IgD-negative memory B cell (primary cell): ENCODE results near the gene BAHCC1. TPM values are rescaled to one million over a fixed set of nuclear protein-coding genes. Genes with fewer than 3 reads are reported as not detected.
"Not testable (repeated sequence)": the region's sequence is repeated elsewhere in the genome, so short reads cannot be mapped to it uniquely, and the experiment has no call there.

Experiments
- H3K27ac Mint-ChIP-seq, 3 donors: one replicate each; pipeline ENCODE4 v1.8.0; 2020 to 2022; ENCODE audit warnings: mild to moderate bottlenecking in 3 of 3, mixed read lengths in 3 of 3, moderate library complexity in 1 of 3
- H3K27me3 Mint-ChIP-seq: one replicate; pipeline ENCODE4 v1.8.0; 2021; ENCODE audit warnings: mixed read lengths
- H3K36me3 Mint-ChIP-seq: one replicate; pipeline ENCODE4 v1.8.0; 2020; ENCODE audit warnings: mild to moderate bottlenecking, mixed read lengths
- H3K4me1 Mint-ChIP-seq, 3 donors: one replicate each; pipeline ENCODE4 v1.8.0; 2020 to 2022; ENCODE audit warnings: mixed read lengths in 3 of 3, mild to moderate bottlenecking in 1 of 3
- H3K4me3 Mint-ChIP-seq, 4 donors: one replicate each; pipeline ENCODE4 v1.8.0; 2020 to 2022; ENCODE audit warnings: mild to moderate bottlenecking in 4 of 4, mixed read lengths in 4 of 4, moderate library complexity in 3 of 4
- H3K9me3 Mint-ChIP-seq, 3 donors: one replicate each; pipeline ENCODE4 v1.8.0; 2020 to 2021; ENCODE audit warnings: mixed read lengths in 3 of 3, mild to moderate bottlenecking in 1 of 3
- polyA plus RNA-seq: library from polyadenylated mRNA; unstranded; fragments of 300-500 nt; fragmentation: Illumina TruSeq; gene quantifications from one replicate; pipeline ENCODE4 v1.2.3, GENCODE V29; 2021

Gene BAHCC1
- polyA plus RNA-seq, 1 donor from 2014 or later: not detected

- H3K27ac Mint-ChIP-seq: no peak overlapping the region
- H3K27me3 Mint-ChIP-seq: peaks cover 2% of the 10 kb centered on the region
- peak overlapping the region in 1 of 4 donors; percentile 17 for H3K4me3 Mint-ChIP-seq
- H3K9me3 Mint-ChIP-seq: peaks cover 0 to 4% (median 0%) of the 10 kb centered on the region in 3 donors
- no peaks in the 10 kb centered on the region for H3K36me3 Mint-ChIP-seq
- H3K4me1 Mint-ChIP-seq: no peaks in the 10 kb centered on the region
Observed at GRCh38 chr17:81417879-81418709, 22.8 kb downstream of the BAHCC1 start.

GRCh38 chr17:81418710-81419318 lies 23.6 kb downstream of the BAHCC1 start:
- H3K4me1 Mint-ChIP-seq: no peaks in the 10 kb centered on the region
- H3K9me3 Mint-ChIP-seq: peaks cover 0 to 4% (median 0%) of the 10 kb centered on the region in 3 donors
- H3K36me3 Mint-ChIP-seq: no peaks in the 10 kb centered on the region
- no peaks in the 10 kb centered on the region for H3K27me3 Mint-ChIP-seq
- no peak overlapping the region for H3K27ac Mint-ChIP-seq
- H3K4me3 Mint-ChIP-seq: no peak overlapping the region

- Mint-ChIP-seq H3K36me3 (no peaks in the 10 kb centered on the region), H3K4me1 (no peaks in the 10 kb centered on the region), H3K27ac (no peak overlapping the region), H3K9me3 (peaks cover 0 to 4% (median 0%) of the 10 kb centered on the region in 3 donors), H3K4me3 (no peak overlapping the region), H3K27me3 (no peaks in the 10 kb centered on the region)
Observed at GRCh38 chr17:81419319-81419885, 24.1 kb downstream of the BAHCC1 start.

DNA sequence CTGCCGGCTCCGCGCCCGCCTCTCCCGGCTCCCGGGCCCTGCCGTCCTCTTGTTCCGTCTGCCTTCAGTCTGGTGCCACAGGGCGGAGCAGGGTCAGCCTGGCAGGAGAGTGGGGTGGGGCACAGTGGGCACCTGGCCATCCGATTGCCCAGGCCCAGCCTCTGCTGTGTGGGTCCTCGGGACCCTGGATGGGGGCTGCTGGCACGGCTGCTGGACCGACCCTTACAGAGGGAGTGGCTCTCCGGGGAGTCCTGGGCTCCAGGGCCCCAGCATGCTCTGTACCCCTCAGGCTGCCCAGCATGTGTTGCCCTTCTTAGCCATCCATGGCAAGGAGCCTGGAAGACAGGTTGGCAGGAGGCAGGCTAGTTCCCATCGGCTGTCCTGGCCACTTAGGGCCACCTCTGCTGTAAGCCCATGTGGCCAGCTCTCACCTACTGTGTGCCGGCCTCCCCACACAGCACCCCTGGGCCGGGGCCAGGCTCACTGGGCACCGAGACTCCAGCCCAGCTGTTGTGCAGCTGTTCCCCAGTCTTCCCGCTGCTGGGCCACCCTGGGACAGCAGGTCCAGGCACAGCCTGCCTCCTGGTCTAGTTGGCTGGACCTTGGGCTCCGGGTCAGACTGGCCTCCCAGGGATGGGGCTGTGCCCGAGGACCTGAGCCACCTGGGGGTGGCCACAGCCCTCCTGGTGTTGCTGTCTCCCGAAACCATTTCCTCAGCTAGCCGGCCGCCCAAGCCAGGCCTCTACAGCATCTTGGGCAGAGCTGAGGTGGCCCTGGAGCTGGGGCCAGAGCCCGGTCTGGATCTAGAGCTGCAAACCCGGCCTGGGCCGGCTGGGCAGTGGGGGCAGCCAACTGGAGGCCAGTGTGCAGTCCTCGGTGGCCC lies 24.9 kb downstream of the BAHCC1 start:
- Mint-ChIP-seq H3K4me1 (no peaks in the 10 kb centered on the region), H3K9me3 (peaks cover 0 to 4% (median 0%) of the 10 kb centered on the region in 3 donors), H3K36me3 (no peaks in the 10 kb centered on the region), H3K27me3 (no peaks in the 10 kb centered on the region), H3K4me3 (no peak overlapping the region), H3K27ac (no peak overlapping the region)

DNA sequence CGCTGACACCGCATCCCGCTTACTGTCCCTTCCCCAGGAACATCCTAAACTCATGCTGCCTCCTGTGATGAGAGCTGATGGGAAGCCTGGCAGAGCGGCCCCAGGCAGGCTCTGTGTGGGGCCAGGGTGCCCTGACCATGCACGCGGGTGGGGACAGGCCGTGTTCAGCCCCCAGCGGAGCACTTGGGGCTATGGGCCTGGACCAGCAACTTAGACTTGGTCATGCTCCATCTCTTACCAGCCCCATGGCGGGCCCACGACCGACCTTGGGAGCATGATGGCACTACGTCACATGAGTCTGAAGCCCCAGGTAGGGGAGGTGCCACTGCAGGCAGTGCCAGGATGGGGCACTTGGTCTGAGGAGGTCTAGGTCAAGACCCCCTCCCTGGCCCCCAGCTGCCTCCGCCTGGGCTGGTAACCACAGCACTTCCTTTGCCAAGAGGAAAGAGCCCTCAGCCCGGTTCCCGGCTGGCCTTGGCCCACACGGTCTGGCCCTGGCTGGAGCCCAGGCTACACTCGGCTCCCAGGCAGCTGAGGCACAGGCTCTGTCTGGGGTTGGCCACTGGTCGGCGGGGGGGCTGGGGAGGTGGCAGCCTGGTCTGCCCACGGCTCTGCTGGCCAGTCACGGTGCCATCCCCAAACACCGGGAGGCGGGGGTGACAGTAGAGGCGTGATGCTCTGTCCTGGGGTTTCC lies 25.7 kb downstream of the BAHCC1 start:
- Mint-ChIP-seq H3K27me3 (no peaks in the 10 kb centered on the region), H3K27ac (no peak overlapping the region), H3K9me3 (peaks cover 0 to 4% (median 0%) of the 10 kb centered on the region in 3 donors), H3K4me3 (no peak overlapping the region), H3K36me3 (no peaks in the 10 kb centered on the region), H3K4me1 (no peaks in the 10 kb centered on the region)

DNA sequence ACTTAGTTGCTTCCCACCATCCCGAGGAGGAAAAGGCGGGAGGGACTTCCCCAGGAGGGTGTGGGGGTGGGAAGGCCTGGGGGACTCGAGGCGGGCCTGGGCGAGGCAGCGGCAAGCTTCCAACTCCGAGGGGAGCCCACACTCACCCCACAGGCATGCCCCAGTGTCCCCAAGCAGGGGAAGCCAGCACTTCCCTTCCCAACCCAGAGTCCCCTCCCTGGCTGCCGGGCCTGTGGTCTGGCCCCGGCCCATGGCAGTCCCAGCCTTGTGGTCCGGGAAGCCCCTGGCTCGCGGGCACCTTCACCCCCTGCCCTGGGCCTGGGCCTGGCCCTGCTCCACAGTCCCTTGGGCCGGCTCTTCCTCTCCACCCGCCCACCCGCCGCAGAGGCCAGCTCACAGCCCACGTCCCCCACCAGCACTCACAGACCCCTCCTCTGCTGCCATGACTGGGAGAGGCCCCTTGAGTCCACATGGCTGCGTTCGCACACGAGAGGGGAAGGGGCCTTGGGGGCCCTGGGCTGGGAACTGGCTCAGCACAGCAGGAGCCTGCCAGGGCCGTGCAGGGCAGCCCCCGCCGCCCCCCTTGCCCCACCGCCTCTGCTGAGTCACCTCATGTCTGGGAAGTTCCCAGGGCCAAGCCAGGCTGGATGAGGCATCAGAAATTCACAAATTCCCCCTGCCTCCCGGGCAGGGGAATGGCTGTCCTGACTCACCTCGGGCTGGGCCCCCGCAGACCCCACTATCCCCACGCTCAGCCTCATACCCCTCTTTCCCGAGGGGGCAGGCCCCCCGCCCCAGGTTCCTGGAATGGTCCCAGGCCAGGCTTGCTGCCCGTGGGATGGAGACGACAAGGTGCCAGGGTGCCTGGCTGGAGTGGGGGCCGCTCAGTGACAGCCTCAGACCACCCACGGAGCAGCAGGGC lies 27.8 kb downstream of the BAHCC1 start:
- Mint-ChIP-seq H3K9me3 (no peaks in the 10 kb centered on the region), H3K27me3 (peaks cover 5% of the 10 kb centered on the region), H3K27ac (no peak overlapping the region)

GRCh38 chr17:81423698-81424071 lies 28.4 kb downstream of the BAHCC1 start:
- H3K9me3 Mint-ChIP-seq: no peaks in the 10 kb centered on the region
- peaks cover 5% of the 10 kb centered on the region for H3K27me3 Mint-ChIP-seq
- no peak overlapping the region for H3K27ac Mint-ChIP-seq
- H3K4me3 Mint-ChIP-seq: no peak overlapping the region
- H3K4me1 Mint-ChIP-seq: peaks cover 0 to 3% (median 0%) of the 10 kb centered on the region in 3 donors
- H3K36me3 Mint-ChIP-seq: no peaks in the 10 kb centered on the region

More for the DNA sequence above, 27.8 kb downstream of the BAHCC1 start:
- Mint-ChIP-seq H3K36me3 (no peaks in the 10 kb centered on the region), H3K4me1 (peaks cover 0 to 3% (median 0%) of the 10 kb centered on the region in 3 donors), H3K4me3 (no peak overlapping the region)

GRCh38 chr17:81424151-81425017 lies 29.1 kb downstream of the BAHCC1 start:
- H3K27me3 Mint-ChIP-seq: peaks cover 5% of the 10 kb centered on the region
- H3K9me3 Mint-ChIP-seq: no peaks in the 10 kb centered on the region
- H3K4me3 Mint-ChIP-seq: no peak overlapping the region
- H3K36me3 Mint-ChIP-seq: no peaks in the 10 kb centered on the region
- no peak overlapping the region for H3K27ac Mint-ChIP-seq
- H3K4me1 Mint-ChIP-seq: peaks cover 0 to 3% (median 1%) of the 10 kb centered on the region in 3 donors

DNA sequence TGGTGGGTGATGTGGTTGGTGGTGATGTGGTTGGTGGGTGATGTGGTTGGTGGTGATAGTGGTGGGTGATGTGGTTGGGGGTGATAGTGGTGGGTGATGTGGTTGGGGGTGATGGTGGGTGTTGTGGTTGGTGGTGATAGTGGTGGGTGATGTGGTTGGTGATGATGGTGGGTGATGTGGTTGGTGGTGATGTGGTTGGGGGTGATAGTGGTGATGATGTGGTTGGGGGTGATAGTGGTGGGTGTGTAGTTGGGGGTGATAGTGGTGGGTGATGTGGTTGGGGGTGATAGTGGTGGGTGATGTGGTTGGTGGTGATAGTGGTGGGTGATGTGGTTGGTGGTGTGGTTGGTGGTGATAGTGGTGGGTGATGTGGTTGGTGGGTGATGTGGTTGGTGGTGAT lies 29.8 kb downstream of the BAHCC1 start:
- not testable (repeated sequence) for H3K4me1 Mint-ChIP-seq, H3K27me3 Mint-ChIP-seq, H3K36me3 Mint-ChIP-seq, H3K27ac Mint-ChIP-seq, H3K4me3 Mint-ChIP-seq, H3K9me3 Mint-ChIP-seq

- not testable (repeated sequence) for H3K36me3 Mint-ChIP-seq, H3K4me1 Mint-ChIP-seq, H3K4me3 Mint-ChIP-seq, H3K9me3 Mint-ChIP-seq, H3K27ac Mint-ChIP-seq
- peaks cover 10% of the 10 kb centered on the region for H3K27me3 Mint-ChIP-seq
Observed at GRCh38 chr17:81425716-81426392, 30.6 kb downstream of the BAHCC1 start.

DNA sequence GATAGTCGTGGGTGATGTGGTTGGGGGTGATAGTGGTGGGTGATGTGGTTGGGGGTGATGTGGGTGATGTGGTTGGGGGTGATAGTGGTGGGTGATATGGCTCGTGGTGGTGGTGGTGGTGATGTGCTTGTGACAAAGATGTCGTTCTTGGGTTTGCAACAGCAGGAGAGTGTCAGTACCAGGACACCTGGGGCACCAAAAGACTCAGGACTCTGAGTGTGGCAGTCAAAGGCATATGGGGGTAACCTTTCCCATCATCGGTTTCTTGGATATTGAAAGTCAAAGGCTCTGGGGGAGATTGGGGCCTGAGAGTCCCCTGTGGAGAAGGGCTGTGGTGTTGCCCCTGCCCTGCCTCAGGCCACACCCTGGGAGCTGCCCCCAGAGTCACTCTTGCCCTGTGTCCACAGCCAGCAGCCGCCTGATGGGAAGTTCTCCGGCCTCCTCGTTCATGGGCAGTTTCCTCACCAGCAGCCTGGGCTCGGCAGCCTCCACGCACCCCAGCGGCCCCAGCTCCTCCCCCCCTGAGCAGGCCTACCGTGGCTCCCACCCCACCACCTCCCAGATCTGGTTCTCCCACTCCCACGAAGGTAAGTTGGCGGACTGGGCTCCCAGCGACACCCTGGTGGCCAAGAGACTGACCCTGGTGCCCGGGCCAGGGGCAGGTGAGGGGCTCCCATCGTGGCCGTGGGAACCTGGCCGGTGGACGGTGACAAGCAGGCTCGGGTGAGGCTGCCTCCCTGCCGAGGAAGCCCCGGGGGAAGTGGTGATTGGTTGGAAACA lies 31.3 kb downstream of the BAHCC1 start:
- no peak overlapping the region for H3K27ac Mint-ChIP-seq
- H3K9me3 Mint-ChIP-seq: no peaks in the 10 kb centered on the region
- H3K27me3 Mint-ChIP-seq: peaks cover 10% of the 10 kb centered on the region
- H3K36me3 Mint-ChIP-seq: no peaks in the 10 kb centered on the region
- no peak overlapping the region for H3K4me3 Mint-ChIP-seq
- peaks cover 0 to 3% (median 1%) of the 10 kb centered on the region in 3 donors for H3K4me1 Mint-ChIP-seq
